Measurements from ENCODE around the gene DHRS4L2. TPM values are rescaled to one million over a fixed set of nuclear protein-coding genes. Genes with fewer than 3 reads are reported as not detected.
"Not testable (repeated sequence)": the region's sequence is repeated elsewhere in the genome, so short reads cannot be mapped to it uniquely, and the experiment has no call there.

The DHRS4L2 gene
- 10 to 100 TPM; 16.7 to 56.8 TPM for total RNA-seq
- polyA plus RNA-seq, result 10 to 100 TPM; 40.8 to 47.2 TPM

- peaks cover 2 to 10% (median 7%) of the 10 kb centered on the region in 4 donors for H3K4me1 ChIP-seq (ENCODE audit: control insufficient read depth in 4 of 4, insufficient read depth in 4 of 4, low read length in 3 of 4)
- peak; percentile 87 for DNase-seq (ENCODE audit: low spot score)
- H3K9me3 ChIP-seq (ENCODE audit: control insufficient read depth in 4 of 4, low read length in 3 of 4); H3K36me3 ChIP-seq (ENCODE audit: control insufficient read depth in 4 of 4, insufficient read depth in 3 of 4, low read depth in 1 of 4, low read length in 3 of 4); H3K27me3 ChIP-seq (ENCODE audit: control insufficient read depth in 4 of 4, insufficient read depth in 4 of 4, low read length in 3 of 4): not testable (repeated sequence)
- H3K4me3 ChIP-seq (ENCODE audit: low read depth in 1 of 3, low read length in 3 of 3), result peak within 1 kb of the TSS; percentile 38 to 73 (median 48)
- 5% methylated on average over 40 of the region's 40 CpGs for WGBS
- peak within 1 kb of the TSS in 1 of 2 donors; percentile 78 for H3K27ac ChIP-seq (ENCODE audit: low read depth in 1 of 2, low read length in 2 of 2)
- TF ChIP-seq RXRA (IDR thresholded peaks at IDR 0.05) (peak in 1 of 2 donors; percentile 21), YY1 (IDR thresholded peaks at IDR 0.05) (peak; percentile 21), HNF4A (conservative IDR thresholded peaks at IDR 0.05) (peak in 1 of 2 donors; percentile 19), RAD21 (IDR thresholded peaks at IDR 0.05) (peak; percentile 7 to 48), SP1 (IDR thresholded peaks at IDR 0.05) (peak; percentile 48)
- peak within 1 kb of the TSS in 1 of 2 donors; percentile 5 for H3K9ac ChIP-seq (ENCODE audit: low read depth in 1 of 2, low read length in 2 of 2)
Measured at GRCh38 chr14:23988607-23989363, at the start of gene DHRS4L2. DHRS4L2 (plus strand) TSS chr14:23988929; CDS start chr14:23988948, 19 bp downstream.

- 53% methylated on average over 3 of the region's 3 CpGs for WGBS
- H3K4me1 ChIP-seq (ENCODE audit: control insufficient read depth in 4 of 4, insufficient read depth in 4 of 4, low read length in 3 of 4), result peaks cover 15 to 69% (median 43%) of the 10 kb centered on the region in 4 donors
- H3K4me3 ChIP-seq (ENCODE audit: low read depth in 1 of 3, low read length in 3 of 3), result no peak overlapping the region
- no peak for DNase-seq (ENCODE audit: low spot score)
- no peak overlapping the region for H3K27ac ChIP-seq (ENCODE audit: low read depth in 1 of 2, low read length in 2 of 2)
- no peak overlapping the region for H3K9ac ChIP-seq (ENCODE audit: low read depth in 1 of 2, low read length in 2 of 2)
- H3K27me3 ChIP-seq (ENCODE audit: control insufficient read depth in 4 of 4, insufficient read depth in 4 of 4, low read length in 3 of 4), result no peaks in the 10 kb centered on the region
- peaks cover 0 to 10% (median 7%) of the 10 kb centered on the region in 4 donors for H3K36me3 ChIP-seq (ENCODE audit: control insufficient read depth in 4 of 4, insufficient read depth in 3 of 4, low read depth in 1 of 4, low read length in 3 of 4)
- H3K9me3 ChIP-seq (ENCODE audit: control insufficient read depth in 4 of 4, low read length in 3 of 4), result no peaks in the 10 kb centered on the region
- no peak for TF ChIP-seq GABPA (IDR thresholded peaks at IDR 0.05 in 1 of 2, conservative IDR thresholded peaks at IDR 0.05 in 1 of 2)
- TF ChIP-seq YY1 (IDR thresholded peaks at IDR 0.05), result no peak
- TF ChIP-seq HNF4A (conservative IDR thresholded peaks at IDR 0.05), result peak in 1 of 2 donors; percentile 4
- no peak for TF ChIP-seq NR2F2 (IDR thresholded peaks at IDR 0.05)
- peak in 1 of 2 donors; percentile 8 for TF ChIP-seq RXRA (IDR thresholded peaks at IDR 0.05)
Measured at GRCh38 chr14:23939607-23940326, 49.0 kb upstream of the DHRS4L2 start.

- 97% methylated on average over 3 of the region's 3 CpGs for WGBS
- Histone ChIP-seq H3K4me3 (ENCODE audit: low read depth in 1 of 3, low read length in 3 of 3) (no peak overlapping the region), H3K36me3 (ENCODE audit: control insufficient read depth in 4 of 4, insufficient read depth in 3 of 4, low read depth in 1 of 4, low read length in 3 of 4) (peaks cover 0 to 10% (median 7%) of the 10 kb centered on the region in 4 donors), H3K27me3 (ENCODE audit: control insufficient read depth in 4 of 4, insufficient read depth in 4 of 4, low read length in 3 of 4) (no peaks in the 10 kb centered on the region), H3K27ac (ENCODE audit: low read depth in 1 of 2, low read length in 2 of 2) (no peak overlapping the region), H3K9me3 (ENCODE audit: control insufficient read depth in 4 of 4, low read length in 3 of 4) (no peaks in the 10 kb centered on the region), H3K9ac (ENCODE audit: low read depth in 1 of 2, low read length in 2 of 2) (no peak overlapping the region), H3K4me1 (ENCODE audit: control insufficient read depth in 4 of 4, insufficient read depth in 4 of 4, low read length in 3 of 4) (peaks cover 7 to 55% (median 28%) of the 10 kb centered on the region in 4 donors)
- DNase-seq (ENCODE audit: low spot score), result no peak
- TF ChIP-seq REST (IDR thresholded peaks at IDR 0.05) (no peak), ZBTB33 (IDR thresholded peaks at IDR 0.05) (no peak), TAF1 (conservative IDR thresholded peaks at IDR 0.05) (no peak), RAD21 (IDR thresholded peaks at IDR 0.05) (no peak), HNF4A (conservative IDR thresholded peaks at IDR 0.05) (no peak), EGR1 (IDR thresholded peaks at IDR 0.05; ENCODE audit: low read depth in 2 of 2) (no peak), FOXA1 (IDR thresholded peaks at IDR 0.05) (no peak), ATF3 (IDR thresholded peaks at IDR 0.05) (no peak), RXRA (IDR thresholded peaks at IDR 0.05) (no peak), HNF4G (IDR thresholded peaks at IDR 0.05) (no peak), GABPA (IDR thresholded peaks at IDR 0.05 in 1 of 2, conservative IDR thresholded peaks at IDR 0.05 in 1 of 2) (no peak), SP1 (IDR thresholded peaks at IDR 0.05) (no peak), CTCF (IDR thresholded peaks at IDR 0.05; ENCODE audit: low read depth, low read length, missing input control) (no peak), NR2F2 (IDR thresholded peaks at IDR 0.05) (no peak), MAX (IDR thresholded peaks at IDR 0.05) (no peak), FOXA2 (IDR thresholded peaks at IDR 0.05) (no peak), JUND (IDR thresholded peaks at IDR 0.05) (no peak)
Measured at GRCh38 chr14:23941230-23941629, 47.5 kb upstream of the DHRS4L2 start.
